Panc1 (cell line): Measurements from ENCODE around the gene PAK6. TPM values are rescaled to one million over a fixed set of nuclear protein-coding genes. Genes with fewer than 3 reads are reported as not detected.
A peak's percentile ranks its signal among the peaks of the same experiment; 100 is the strongest.

Source experiments
- ATAC-seq: fragments of 200-7000 bp; cut with Tn5 transposase; 2 replicates; pipeline ENCODE4 v1.9.1; 2020; ENCODE audit warnings: mild to moderate bottlenecking, moderate library complexity
- BruUV-seq: library from RNA; stranded (reverse); fragments of 400-500 nt; replicated peaks from 2 replicates; lab custom pipeline; 2021; lab: Mats Ljungman, UMichigan
- CTCF ChIA-PET: fragments of 300-600 bp; sonication (Branson Sonifier 250); formaldehyde crosslinking; loops from one replicate; lab custom pipeline; 2022; ENCODE audit warnings: antibody characterized with exemption; lab: Charles Lee
- POLR2A ChIA-PET: fragments of 300-600 bp; sonication (Branson Sonifier 250); formaldehyde crosslinking; loops from one replicate; lab custom pipeline; 2022; ENCODE audit warnings: antibody characterized with exemption; lab: Charles Lee
- DNase-seq: peaks from one replicate; pipeline ENCODE4 v3.0.0-alpha.2; 2010; ENCODE audit warnings: low read depth, low spot score
- H3K27ac ChIP-seq: 2 replicates; pipeline ENCODE4 v1.5.1; 2011; ENCODE audit warnings: mild to moderate bottlenecking, low read length, inconsistent platforms
- H3K27me3 ChIP-seq: fragments of 200-500 bp; sonication (Bioruptor generic); 2 replicates; pipeline ENCODE4 v1.6.0; 2014; ENCODE audit warnings: low read length, inconsistent platforms; ENCODE audit not compliant: control insufficient read depth, insufficient read depth
- H3K36me3 ChIP-seq: fragments of 200-500 bp; sonication (Bioruptor generic); 2 replicates; pipeline ENCODE4 v1.5.1; 2014; ENCODE audit warnings: inconsistent platforms, mild to moderate bottlenecking, low read length, moderate library complexity; ENCODE audit not compliant: control insufficient read depth, insufficient read depth
- H3K4me1 ChIP-seq: 2 replicates; pipeline ENCODE4 v1.5.1; 2011; ENCODE audit warnings: inconsistent platforms, mild to moderate bottlenecking, low read length, moderate library complexity; ENCODE audit not compliant: control insufficient read depth, insufficient read depth
- H3K4me3 ChIP-seq, 2 experiments: 2 replicates each; pipeline ENCODE4 v1.5.1; 2011 to 2012; ENCODE audit warnings: low read depth in 2 of 2, low read length in 2 of 2, mild to moderate bottlenecking in 2 of 2, inconsistent platforms in 1 of 2, moderate library complexity in 1 of 2
- H3K9me3 ChIP-seq: fragments of 200-500 bp; sonication (Bioruptor generic); 2 replicates; pipeline ENCODE4 v1.5.1; 2014; ENCODE audit warnings: low read depth, mild to moderate bottlenecking, inconsistent platforms, low read length, moderate library complexity; ENCODE audit not compliant: control insufficient read depth, insufficient read depth
- POLR2AphosphoS5 ChIP-seq: IDR thresholded peaks from 2 replicates; pipeline ENCODE4 v1.6.1; 2012; ENCODE audit warnings: mild to moderate bottlenecking, low read depth, low read length, moderate library complexity
- SIN3A ChIP-seq: IDR thresholded peaks from 2 replicates; pipeline ENCODE4 v1.6.1; 2012; ENCODE audit warnings: low read depth, mild to moderate bottlenecking, low read length, moderate library complexity, borderline replicate concordance; ENCODE audit not compliant: insufficient read depth
- TCF7L2 ChIP-seq: IDR thresholded peaks from 2 replicates; pipeline ENCODE4 v1.6.1; 2011; ENCODE audit warnings: mild to moderate bottlenecking, low read depth, low read length, inconsistent platforms
- in situ Hi-C: cut with HindIII; loops from 2 replicates; pipeline ENCODE4 v1.10.0; 2016; ENCODE audit warnings: low sequenced_read_pairs, low pct_unique_long_range_greater_than_20kb
- intact Hi-C: fragments of 100-400 bp; cut with micrococcal nuclease; formaldehyde crosslinking; loops from one replicate; pipeline ENCODE4 v1.10.0; 2022; ENCODE audit not compliant: unreplicated experiment
- total RNA-seq: library from RNA; stranded (reverse); gene quantifications from one replicate; pipeline ENCODE4 v1.2.1, GENCODE V29; 2021; ENCODE audit not compliant: unreplicated experiment
- TF ChIP-seq, protein P1 (sequence below): fragments of 450-650 bp; IDR thresholded peaks from 2 replicates; pipeline ENCODE4 v1.5.1; 2017; ENCODE audit warnings: mild to moderate bottlenecking
- TF ChIP-seq, protein P2 (sequence below), 2 experiments: IDR thresholded peaks; 2 replicates each; pipeline ENCODE4 v1.6.1; 2011 to 2012; ENCODE audit warnings: low read depth in 2 of 2, control low read depth in 1 of 2, low read length in 1 of 2, mild to moderate bottlenecking in 1 of 2, moderate library complexity in 1 of 2; ENCODE audit not compliant: insufficient read depth in 1 of 2

PAK6 gene
- total RNA-seq, 1 experiment from 2014 or later, result 6.3 TPM

DNA sequence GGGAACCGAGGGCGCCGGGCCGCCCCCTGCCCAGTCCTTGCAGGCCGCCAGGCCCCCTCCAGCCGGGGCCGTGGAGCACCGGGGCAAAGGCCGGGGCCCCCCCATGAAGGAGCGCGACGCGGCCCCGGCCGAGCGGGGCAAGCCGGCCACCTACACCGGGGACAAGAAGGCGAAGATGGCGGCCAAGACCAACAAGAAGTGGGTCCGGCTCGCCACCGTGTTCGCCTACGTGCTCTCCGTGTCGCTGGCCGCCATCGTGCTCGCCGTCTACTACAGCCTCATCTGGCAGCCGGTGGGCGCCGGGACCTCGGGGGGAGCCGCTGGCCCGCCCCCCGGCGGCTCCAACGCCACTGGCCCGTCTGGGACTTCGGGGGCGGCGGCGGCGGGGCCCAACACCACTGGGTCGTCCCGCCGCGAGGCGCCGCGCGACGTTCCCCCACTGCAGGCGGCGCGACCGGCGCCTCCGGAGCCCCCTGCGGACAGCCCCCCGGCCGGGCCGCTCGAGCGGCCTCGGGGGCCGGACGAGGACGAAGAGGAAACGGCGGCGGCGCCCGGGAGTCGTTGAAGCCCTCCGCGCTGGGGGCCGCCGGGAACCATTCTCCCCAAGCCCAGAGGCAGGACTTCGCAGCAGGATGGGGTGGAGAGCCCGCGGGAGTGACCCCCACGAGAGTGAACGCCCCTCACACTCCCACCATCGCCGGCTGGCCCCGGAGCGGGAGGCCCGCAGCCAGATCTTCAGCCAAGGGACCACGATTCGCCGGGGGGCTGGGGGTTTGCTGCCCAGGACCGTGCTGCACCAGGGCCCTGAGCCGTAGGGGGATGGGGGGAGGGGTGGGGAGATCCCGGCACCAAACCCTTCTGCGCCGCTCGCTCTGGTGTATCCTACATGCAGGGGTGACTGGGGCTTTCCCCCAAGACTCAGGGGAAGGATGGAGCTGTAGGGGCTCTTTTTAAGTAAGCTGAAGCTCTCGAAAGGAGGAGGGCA lies 85.4 kb downstream of the PAK6 start:
- ChIA-PET POLR2A (no interaction called here), CTCF (no interaction called here)
- no peak for TF ChIP-seq SIN3A
- TF ChIP-seq POLR2AphosphoS5, result no peak
- TF ChIP-seq, protein P1, sequence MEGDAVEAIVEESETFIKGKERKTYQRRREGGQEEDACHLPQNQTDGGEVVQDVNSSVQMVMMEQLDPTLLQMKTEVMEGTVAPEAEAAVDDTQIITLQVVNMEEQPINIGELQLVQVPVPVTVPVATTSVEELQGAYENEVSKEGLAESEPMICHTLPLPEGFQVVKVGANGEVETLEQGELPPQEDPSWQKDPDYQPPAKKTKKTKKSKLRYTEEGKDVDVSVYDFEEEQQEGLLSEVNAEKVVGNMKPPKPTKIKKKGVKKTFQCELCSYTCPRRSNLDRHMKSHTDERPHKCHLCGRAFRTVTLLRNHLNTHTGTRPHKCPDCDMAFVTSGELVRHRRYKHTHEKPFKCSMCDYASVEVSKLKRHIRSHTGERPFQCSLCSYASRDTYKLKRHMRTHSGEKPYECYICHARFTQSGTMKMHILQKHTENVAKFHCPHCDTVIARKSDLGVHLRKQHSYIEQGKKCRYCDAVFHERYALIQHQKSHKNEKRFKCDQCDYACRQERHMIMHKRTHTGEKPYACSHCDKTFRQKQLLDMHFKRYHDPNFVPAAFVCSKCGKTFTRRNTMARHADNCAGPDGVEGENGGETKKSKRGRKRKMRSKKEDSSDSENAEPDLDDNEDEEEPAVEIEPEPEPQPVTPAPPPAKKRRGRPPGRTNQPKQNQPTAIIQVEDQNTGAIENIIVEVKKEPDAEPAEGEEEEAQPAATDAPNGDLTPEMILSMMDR, result no peak
- TF ChIP-seq, protein P2, sequence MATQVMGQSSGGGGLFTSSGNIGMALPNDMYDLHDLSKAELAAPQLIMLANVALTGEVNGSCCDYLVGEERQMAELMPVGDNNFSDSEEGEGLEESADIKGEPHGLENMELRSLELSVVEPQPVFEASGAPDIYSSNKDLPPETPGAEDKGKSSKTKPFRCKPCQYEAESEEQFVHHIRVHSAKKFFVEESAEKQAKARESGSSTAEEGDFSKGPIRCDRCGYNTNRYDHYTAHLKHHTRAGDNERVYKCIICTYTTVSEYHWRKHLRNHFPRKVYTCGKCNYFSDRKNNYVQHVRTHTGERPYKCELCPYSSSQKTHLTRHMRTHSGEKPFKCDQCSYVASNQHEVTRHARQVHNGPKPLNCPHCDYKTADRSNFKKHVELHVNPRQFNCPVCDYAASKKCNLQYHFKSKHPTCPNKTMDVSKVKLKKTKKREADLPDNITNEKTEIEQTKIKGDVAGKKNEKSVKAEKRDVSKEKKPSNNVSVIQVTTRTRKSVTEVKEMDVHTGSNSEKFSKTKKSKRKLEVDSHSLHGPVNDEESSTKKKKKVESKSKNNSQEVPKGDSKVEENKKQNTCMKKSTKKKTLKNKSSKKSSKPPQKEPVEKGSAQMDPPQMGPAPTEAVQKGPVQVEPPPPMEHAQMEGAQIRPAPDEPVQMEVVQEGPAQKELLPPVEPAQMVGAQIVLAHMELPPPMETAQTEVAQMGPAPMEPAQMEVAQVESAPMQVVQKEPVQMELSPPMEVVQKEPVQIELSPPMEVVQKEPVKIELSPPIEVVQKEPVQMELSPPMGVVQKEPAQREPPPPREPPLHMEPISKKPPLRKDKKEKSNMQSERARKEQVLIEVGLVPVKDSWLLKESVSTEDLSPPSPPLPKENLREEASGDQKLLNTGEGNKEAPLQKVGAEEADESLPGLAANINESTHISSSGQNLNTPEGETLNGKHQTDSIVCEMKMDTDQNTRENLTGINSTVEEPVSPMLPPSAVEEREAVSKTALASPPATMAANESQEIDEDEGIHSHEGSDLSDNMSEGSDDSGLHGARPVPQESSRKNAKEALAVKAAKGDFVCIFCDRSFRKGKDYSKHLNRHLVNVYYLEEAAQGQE (IDR thresholded peaks at IDR 0.05; ENCODE audit: insufficient read depth in 1 of 2, low read depth in 2 of 2, low read length in 1 of 2), result no peak
- TF ChIP-seq TCF7L2, result no peak
- intact Hi-C loops, result loop anchor here (5.0 kb wide), 1 partner anchor 98 kb away; no protein-coding TSS in a partner anchor
- in situ Hi-C loops, result no loop called here
- no peaks in the 10 kb centered on the region for H3K27me3 ChIP-seq
- BruUV-seq, result no TSS peak
- H3K4me3 ChIP-seq, result peak overlapping the region; percentile 51 to 63
- H3K4me1 ChIP-seq, result peaks cover 25% of the 10 kb centered on the region
- ATAC-seq (peak; percentile 18), DNase-seq (no peak)
- H3K27ac ChIP-seq, result no peak overlapping the region
- H3K36me3 ChIP-seq, result no peaks in the 10 kb centered on the region
- H3K9me3 ChIP-seq, result no peaks in the 10 kb centered on the region

DNA sequence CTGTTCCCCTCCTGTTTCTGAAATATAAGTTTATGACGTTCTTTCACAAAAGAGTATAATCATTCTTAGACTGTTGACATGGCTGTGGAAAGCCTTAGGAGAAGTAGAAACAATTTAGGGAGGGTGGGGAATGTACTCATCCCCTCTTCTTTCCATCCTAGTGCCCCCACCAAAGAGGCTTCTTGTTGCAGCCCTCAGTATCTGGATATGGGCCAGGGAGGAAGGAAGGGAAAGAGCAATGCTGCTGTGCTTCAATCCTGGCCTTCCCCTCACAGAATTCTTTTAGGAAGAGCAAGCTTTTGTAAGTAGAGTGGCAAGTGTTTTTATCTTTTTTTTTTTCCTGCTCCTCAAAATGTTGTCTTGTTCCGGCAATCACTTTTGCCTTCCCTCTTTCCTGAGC lies 86.3 kb downstream of the PAK6 start:
- BruUV-seq, result TSS peak; percentile 83
- peaks cover 25% of the 10 kb centered on the region for H3K4me1 ChIP-seq
- in situ Hi-C loops, result no loop called here
- TF ChIP-seq POLR2AphosphoS5, result no peak
- TF ChIP-seq, protein P1, result no peak
- TF ChIP-seq, protein P2 (IDR thresholded peaks at IDR 0.05; ENCODE audit: insufficient read depth in 1 of 2, low read depth in 2 of 2, low read length in 1 of 2), result no peak
- TF ChIP-seq TCF7L2, result no peak
- TF ChIP-seq SIN3A, result no peak
- H3K4me3 ChIP-seq, result peak overlapping the region in 1 of 2 experiments; percentile 51; a peak in 2 of 4 replicates
- intact Hi-C loops, result no loop called here
- DNase-seq (no peak), ATAC-seq (no peak)
- POLR2A ChIA-PET, result no interaction called here
- H3K27me3 ChIP-seq, result no peaks in the 10 kb centered on the region
- no peaks in the 10 kb centered on the region for H3K9me3 ChIP-seq
- CTCF ChIA-PET, result no interaction called here
- H3K27ac ChIP-seq, result no peak overlapping the region
- H3K36me3 ChIP-seq, result no peaks in the 10 kb centered on the region
